H1 (cell line): ENCODE data around the gene PLEK. TPM values are rescaled to one million over a fixed set of nuclear protein-coding genes. Genes with fewer than 3 reads are reported as not detected.

Source experiments
- CTCF ChIA-PET: fragments of 300-600 bp; sonication (Branson Sonifier 250); formaldehyde crosslinking; loops from one replicate; lab custom pipeline; 2021; ENCODE audit not compliant: partially characterized antibody; lab: Charles Lee
- POLR2A ChIA-PET: fragments of 300-600 bp; sonication (Branson Sonifier 250); formaldehyde crosslinking; loops from one replicate; lab custom pipeline; 2021; ENCODE audit warnings: inconsistent platforms; ENCODE audit not compliant: partially characterized antibody; lab: Charles Lee
- DNase-seq, 2 experiments: peaks; one replicate each; pipeline versions ENCODE4 v3.0.0 to v3.0.0-alpha.2; 2010 to 2022; ENCODE audit warnings: low spot score in 2 of 2, low read depth in 1 of 2, mixed read lengths in 1 of 2
- FAIRE-seq: peaks from 2 replicates; lab custom pipeline; 2011; peaks lifted over from hg19 to GRCh38; lab: Jason Lieb, UNC
- H2AFZ ChIP-seq: 2 replicates; pipeline ENCODE4 v1.8.1; 2012; ENCODE audit warnings: low read length, inconsistent platforms
- H2AK5ac ChIP-seq: 2 replicates; pipeline ENCODE4 v1.6.1; 2013; ENCODE audit warnings: low read depth, low read length
- H2BK120ac ChIP-seq: replicated peaks from 2 replicates; pipeline ENCODE3; 2013; ENCODE audit warnings: low read depth, low read length, inconsistent platforms
- H2BK12ac ChIP-seq: 2 replicates; pipeline ENCODE4 v1.6.1; 2013; ENCODE audit warnings: low read depth, low read length
- H2BK15ac ChIP-seq: 2 replicates; pipeline ENCODE4 v1.6.1; 2013; ENCODE audit warnings: low read length
- H2BK20ac ChIP-seq: 2 replicates; pipeline ENCODE4 v1.6.1; 2013; ENCODE audit warnings: low read length
- H2BK5ac ChIP-seq: 2 replicates; pipeline ENCODE4 v1.6.1; 2013; ENCODE audit warnings: low read depth, low read length
- H3K14ac ChIP-seq: 2 replicates; pipeline ENCODE4 v1.6.1; 2013; ENCODE audit warnings: inconsistent platforms; ENCODE audit not compliant: insufficient read length
- H3K18ac ChIP-seq: 2 replicates; pipeline ENCODE4 v1.6.1; 2013; ENCODE audit warnings: low read length; ENCODE audit errors: extremely low read depth
- H3K23ac ChIP-seq: 2 replicates; pipeline ENCODE4 v1.6.1; 2013; ENCODE audit warnings: inconsistent platforms; ENCODE audit not compliant: insufficient read length
- H3K23me2 ChIP-seq: 2 replicates; pipeline ENCODE4 v1.6.1; 2013; ENCODE audit warnings: low read depth, low read length
- H3K27ac ChIP-seq: 2 replicates; pipeline ENCODE4 v1.6.1; 2011; ENCODE audit warnings: low read depth, low read length, inconsistent platforms
- H3K27me3 ChIP-seq, 4 experiments: replicated peaks in 1 of 4; 1 replicate in 1 of 4; 2 replicates in 3 of 4; pipeline versions ENCODE4 v1.6.1 to v1.8.1; 2011 to 2013; ENCODE audit warnings: low read length in 3 of 4, mild to moderate bottlenecking in 3 of 4, inconsistent platforms in 2 of 4, mixed read lengths in 2 of 4, moderate library complexity in 1 of 4; ENCODE audit not compliant: control insufficient read depth in 3 of 4, insufficient read depth in 3 of 4; ENCODE audit errors: extremely low read depth in 1 of 4
- H3K36me3 ChIP-seq, 4 experiments: 2 replicates each; pipeline versions ENCODE4 v1.6.1 to v1.8.1; 2011 to 2013; ENCODE audit warnings: mild to moderate bottlenecking in 4 of 4, low read length in 3 of 4, moderate library complexity in 2 of 4, control low read depth in 1 of 4, inconsistent platforms in 1 of 4; ENCODE audit not compliant: insufficient read depth in 4 of 4, control insufficient read depth in 2 of 4
- H3K4ac ChIP-seq: replicated peaks from 2 replicates; pipeline ENCODE3; 2013; ENCODE audit warnings: low read length, low read depth, mixed read lengths, inconsistent platforms; ENCODE audit not compliant: insufficient read length
- H3K4me1 ChIP-seq, 4 experiments: replicated peaks in 1 of 4; 1 replicate in 1 of 4; 2 replicates in 3 of 4; pipeline versions ENCODE4 v1.6.1 to v1.8.1; 2011 to 2013; ENCODE audit warnings: low read length in 3 of 4, inconsistent platforms in 2 of 4, mixed read lengths in 1 of 4; ENCODE audit not compliant: insufficient read depth in 4 of 4, control insufficient read depth in 3 of 4
- H3K4me2 ChIP-seq, 2 experiments: 2 replicates each; pipeline versions ENCODE4 v1.6.1 to v1.8.1; 2011 to 2013; ENCODE audit warnings: low read depth in 2 of 2, low read length in 2 of 2, control low read depth in 1 of 2, inconsistent platforms in 1 of 2, mild to moderate bottlenecking in 1 of 2; ENCODE audit not compliant: insufficient read depth in 1 of 2
- H3K4me3 ChIP-seq, 4 experiments: fragments of 200-600, 300-600 bp in 1 of 4; sonication (generic), shearing (Covaris generic), sonication (Bioruptor Twin) in 1 of 4; 2 replicates each; pipeline versions ENCODE4 v1.5.1 to v1.8.1; 2011 to 2016; ENCODE audit warnings: low read length in 4 of 4, low read depth in 3 of 4, control low read depth in 2 of 4, inconsistent platforms in 2 of 4, mild to moderate bottlenecking in 2 of 4, mixed read lengths in 1 of 4, moderate library complexity in 1 of 4; ENCODE audit not compliant: insufficient read depth in 2 of 4; ENCODE audit errors: extremely low read depth in 1 of 4
- H3K56ac ChIP-seq: replicated peaks from 2 replicates; pipeline ENCODE3; 2013; ENCODE audit warnings: low read depth, mild to moderate bottlenecking, mixed read lengths, low read length, inconsistent platforms; ENCODE audit not compliant: insufficient read length
- H3K79me1 ChIP-seq: 2 replicates; pipeline ENCODE4 v1.6.1; 2013; ENCODE audit warnings: low read depth, low read length, control low read depth
- H3K79me2 ChIP-seq, 2 experiments: 2 replicates each; pipeline versions ENCODE4 v1.6.1 to v1.8.1; 2012 to 2013; ENCODE audit warnings: low read length in 2 of 2, mild to moderate bottlenecking in 2 of 2, inconsistent platforms in 1 of 2; ENCODE audit not compliant: insufficient read depth in 2 of 2, control insufficient read depth in 1 of 2
- H3K9ac ChIP-seq, 4 experiments: replicated peaks in 1 of 4; 1 replicate in 1 of 4; 2 replicates in 3 of 4; pipeline versions ENCODE4 v1.6.1 to v1.8.1; 2011 to 2013; ENCODE audit warnings: low read depth in 3 of 4, low read length in 3 of 4, control low read depth in 2 of 4, mild to moderate bottlenecking in 2 of 4, moderate library complexity in 2 of 4, inconsistent platforms in 1 of 4; ENCODE audit errors: extremely low read depth in 1 of 4
- H3K9me3 ChIP-seq, 2 experiments: 2 replicates each; pipeline versions ENCODE4 v1.6.1 to v1.8.1; 2012 to 2013; ENCODE audit warnings: mild to moderate bottlenecking in 2 of 2, moderate library complexity in 2 of 2, control low read depth in 1 of 2, inconsistent platforms in 1 of 2, low read depth in 1 of 2, low read length in 1 of 2, mixed read lengths in 1 of 2; ENCODE audit not compliant: insufficient read depth in 2 of 2
- H4K20me1 ChIP-seq, 2 experiments: replicated peaks in 1 of 2; 2 replicates each; pipeline versions ENCODE3 to v1.8.1; 2011 to 2013; ENCODE audit warnings: inconsistent platforms in 2 of 2, low read length in 2 of 2, mild to moderate bottlenecking in 1 of 2; ENCODE audit not compliant: insufficient read depth in 2 of 2, control insufficient read depth in 1 of 2
- H4K5ac ChIP-seq: 2 replicates; pipeline ENCODE4 v1.6.1; 2013; ENCODE audit warnings: low read length, low read depth, mixed read lengths, inconsistent platforms; ENCODE audit not compliant: insufficient read length
- H4K8ac ChIP-seq: 2 replicates; pipeline ENCODE4 v1.8.0; 2013; ENCODE audit warnings: mild to moderate bottlenecking, moderate library complexity, low read length, inconsistent platforms; ENCODE audit not compliant: insufficient read depth; ENCODE audit errors: extremely low read depth
- H4K91ac ChIP-seq: replicated peaks from 2 replicates; pipeline ENCODE3; 2013; ENCODE audit warnings: low read length, mixed read lengths, inconsistent platforms; ENCODE audit not compliant: insufficient read length
- CHD1 ChIP-seq: IDR thresholded peaks from 2 replicates; pipeline ENCODE4 v1.6.1; 2012; ENCODE audit warnings: low read depth, low read length, improper control_type of control experiment
- CTBP2 ChIP-seq: IDR thresholded peaks from 2 replicates; pipeline ENCODE4 v1.7.0; 2011; ENCODE audit warnings: borderline replicate concordance, mild to moderate bottlenecking, moderate library complexity, mixed read lengths, low read length; ENCODE audit not compliant: insufficient read depth, insufficient read length
- EP300 ChIP-seq, 2 experiments: IDR thresholded peaks; 1 replicate in 1 of 2; 2 replicates in 1 of 2; pipeline ENCODE4 v1.6.1; 2011 to 2012; ENCODE audit warnings: low read depth in 2 of 2, low read length in 2 of 2, mild to moderate bottlenecking in 2 of 2, borderline replicate concordance in 1 of 2, inconsistent platforms in 1 of 2, moderate library complexity in 1 of 2
- KDM1A ChIP-seq: fragments of 200-600, 300-600 bp; sonication (generic); IDR thresholded peaks from 2 replicates; pipeline ENCODE4 v1.7.1; 2016; ENCODE audit warnings: mild to moderate bottlenecking, low read length, borderline replicate concordance
- KDM4A ChIP-seq: IDR thresholded peaks from one replicate; pipeline ENCODE4 v1.7.1; 2012; ENCODE audit warnings: low read depth, mild to moderate bottlenecking, moderate library complexity, low read length, inconsistent platforms; ENCODE audit not compliant: severe bottlenecking
- NANOG ChIP-seq: IDR thresholded peaks from 2 replicates; pipeline ENCODE4 v1.6.1; 2011; ENCODE audit warnings: low read length, low read depth, mild to moderate bottlenecking, inconsistent platforms; ENCODE audit not compliant: insufficient read depth, poor library complexity, severe bottlenecking
- POLR2A ChIP-seq, 2 experiments: IDR thresholded peaks; 1 replicate in 1 of 2; 2 replicates in 1 of 2; pipeline ENCODE4 v1.6.1; 2011; ENCODE audit warnings: low read depth in 2 of 2, low read length in 2 of 2, mild to moderate bottlenecking in 2 of 2; ENCODE audit errors: control extremely low read depth in 1 of 2
- POU5F1 ChIP-seq: IDR thresholded peaks from 2 replicates; pipeline ENCODE4 v1.6.1; 2011; ENCODE audit warnings: low read depth, mild to moderate bottlenecking, low read length, moderate library complexity
- RXRA ChIP-seq: IDR thresholded peaks from 2 replicates; pipeline ENCODE4 v1.6.1; 2011; ENCODE audit warnings: low read depth, mild to moderate bottlenecking, low read length, moderate library complexity; ENCODE audit not compliant: insufficient read depth
- SAP30 ChIP-seq: fragments of 300-600 bp; sonication (generic); IDR thresholded peaks from 2 replicates; pipeline ENCODE4 v1.7.1; 2012; ENCODE audit warnings: low read length, moderate library complexity, mild to moderate bottlenecking, inconsistent platforms; ENCODE audit not compliant: insufficient read depth, insufficient replicate concordance
- SIN3A ChIP-seq, 2 experiments: IDR thresholded peaks in 1 of 2; conservative IDR thresholded peaks in 1 of 2; 2 replicates each; pipeline ENCODE4 v1.6.1; 2011 to 2012; ENCODE audit warnings: low read length in 2 of 2, improper control_type of control experiment in 1 of 2, low read depth in 1 of 2, mild to moderate bottlenecking in 1 of 2
- TCF12 ChIP-seq: IDR thresholded peaks from 2 replicates; pipeline ENCODE4 v1.6.1; 2011; ENCODE audit warnings: low read depth, mild to moderate bottlenecking, low read length
- WGBS, 2 experiments: shearing (Covaris generic) in 1 of 2; methylation state at CpG; one replicate each; pipeline versions ENCODE4 v1.1.6 to v1.1.7; 2013 to 2015; ENCODE audit warnings: low lambda C conversion rate in 2 of 2, mixed read lengths in 2 of 2, inconsistent platforms in 1 of 2, low coverage in 1 of 2, missing lambda C conversion rate in 1 of 2; ENCODE audit not compliant: insufficient replicate concordance in 2 of 2, insufficient coverage in 1 of 2, insufficient read length in 1 of 2; ENCODE audit errors: extremely low coverage in 1 of 2, missing lambda C conversion rate in 1 of 2; 5-methylcytosine and 5-hydroxymethylcytosine counted together
- polyA plus RNA-seq, 7 experiments: library from polyadenylated mRNA; depleted of rRNA in 3 of 7; stranded (reverse) in 5 of 7; unstranded in 2 of 7; fragments of >200 nt in 5 of 7; fragments of 200-250 nt in 2 of 7; gene quantifications; 1 replicate in 5 of 7; 2 replicates in 1 of 7; 4 replicates in 1 of 7; pipeline versions ENCODE4 v1.2.1 to v1.2.3, GENCODE V29; 2011 to 2013; ENCODE audit warnings: missing spikeins in 2 of 7, mixed read lengths in 2 of 7
- total RNA-seq: library from RNA; stranded (reverse); fragmentation: NEBNext Ultra II Directional; extraction: Animal tissue kit (Norgen Biotek cat#: 25700); gene quantifications from 2 replicates; pipeline ENCODE4 v1.2.1, GENCODE V29; 2021

Gene PLEK
- total and polyA plus RNA-seq, 2 of the 8 experiments (the other 6 are each of a cell fraction or from before 2014, with no cell fraction given), result not detected

DNA sequence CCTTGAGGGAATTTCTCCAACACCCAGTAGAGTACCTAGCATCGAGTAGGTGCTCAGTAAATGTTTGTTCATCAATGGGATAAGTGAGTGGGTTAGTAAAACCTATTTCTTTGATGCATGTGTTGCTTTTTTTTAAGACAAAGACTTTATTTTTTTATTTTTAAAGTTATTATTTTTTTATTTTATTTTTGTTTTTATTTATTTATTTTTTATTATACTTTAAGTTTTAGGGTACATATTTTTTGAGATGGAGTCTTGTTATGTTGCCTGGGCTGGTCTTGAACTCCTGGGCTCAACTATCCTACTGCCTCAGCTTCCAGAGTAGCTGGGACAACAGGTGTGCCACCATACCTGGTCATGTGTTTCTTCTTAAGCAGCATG lies 20.8 kb downstream of the PLEK start:
- no peak overlapping the region for H2BK5ac ChIP-seq
- H3K79me1 ChIP-seq, result no peaks in the 10 kb centered on the region
- no peak overlapping the region for H3K23ac ChIP-seq
- no peak overlapping the region for H2AK5ac ChIP-seq
- no peak overlapping the region for H3K14ac ChIP-seq
- no peak overlapping the region for H2BK120ac ChIP-seq
- no peaks in the 10 kb centered on the region for H3K36me3 ChIP-seq
- H3K79me2 ChIP-seq, result no peaks in the 10 kb centered on the region
- no peak overlapping the region for H2BK12ac ChIP-seq
- no peak overlapping the region for H2BK20ac ChIP-seq
- H3K4ac ChIP-seq, result no peak overlapping the region
- H2AFZ ChIP-seq, result no peak overlapping the region
- no peak overlapping the region for H3K9ac ChIP-seq
- H3K27ac ChIP-seq, result no peak overlapping the region
- POLR2A ChIA-PET, result no interaction called here
- H4K5ac ChIP-seq, result no peak overlapping the region
- H2BK15ac ChIP-seq, result no peak overlapping the region
- no peaks in the 10 kb centered on the region for H3K9me3 ChIP-seq
- no peak overlapping the region for H4K91ac ChIP-seq
- no peak overlapping the region for H3K4me2 ChIP-seq
- H3K23me2 ChIP-seq, result no peaks in the 10 kb centered on the region
- WGBS, 2 experiments, result 84% methylated on average over 1 of the region's 1 CpG; no CpG with 5 or more reads in 1 of the 2 experiments
- H4K20me1 ChIP-seq, result no peaks in the 10 kb centered on the region
- H3K56ac ChIP-seq, result no peak overlapping the region
- FAIRE-seq (no peak), DNase-seq (no peak)
- no peak overlapping the region for H3K18ac ChIP-seq
- H3K27me3 ChIP-seq, result no peaks in the 10 kb centered on the region
- no peaks in the 10 kb centered on the region for H3K4me1 ChIP-seq
- TF ChIP-seq EP300 (IDR thresholded peaks at IDR 0.05; ENCODE audit: borderline replicate concordance in 1 of 2, low read depth in 2 of 2, low read length in 2 of 2) (no peak), POU5F1 (no peak), SAP30 (no peak), NANOG (no peak), RXRA (no peak), KDM1A (no peak), CHD1 (no peak), SIN3A (conservative IDR thresholded peaks at IDR 0.05 in 1 of 2, IDR thresholded peaks at IDR 0.05 in 1 of 2; ENCODE audit: low read depth in 1 of 2, low read length in 2 of 2) (no peak), CTBP2 (no peak), TCF12 (no peak), KDM4A (no peak), POLR2A (IDR thresholded peaks at IDR 0.05; ENCODE audit: control extremely low read depth in 1 of 2, low read depth in 2 of 2, low read length in 2 of 2) (no peak)
- CTCF ChIA-PET, result interaction anchor here (0.9 kb wide), 1 partner anchor 25 kb away, joined by 3 read pairs; no protein-coding TSS in a partner anchor
- H4K8ac ChIP-seq, result no peak overlapping the region
- H3K4me3 ChIP-seq, result no peak overlapping the region
